Heart right ventricle (tissue), 16 donors: ENCODE data around the gene TMEM140. TPM values are rescaled to one million over a fixed set of nuclear protein-coding genes. Genes with fewer than 3 reads are reported as not detected.

Experiments used
- ATAC-seq, 8 donors: fragments of 200-7000 bp; cut with Tn5 transposase; one replicate each; pipeline ENCODE4 v1.9.1; 2020; ENCODE audit warnings: mild to moderate bottlenecking in 8 of 8, moderate library complexity in 8 of 8, moderate number of reproducible peaks in 1 of 8
- DNase-seq, 2 donors: peaks; one replicate each; pipeline ENCODE4 v3.0.0-alpha.2; 2020
- H3K27ac ChIP-seq, 10 donors: fragments of 200-600 bp; sonication (generic) in 2 of 10; one replicate each; pipeline versions ENCODE4 v1.5.0 to v1.8.0; 2020 to 2022; ENCODE audit warnings: mild to moderate bottlenecking in 3 of 10
- H3K27me3 ChIP-seq, 7 donors: fragments of 200-600 bp; one replicate each; pipeline ENCODE4 v1.8.0; 2021 to 2022; ENCODE audit warnings: mild to moderate bottlenecking in 2 of 7
- H3K36me3 ChIP-seq, 9 donors: fragments of 200-600 bp; sonication (generic) in 1 of 9; one replicate each; pipeline versions ENCODE4 v1.5.0 to v1.8.0; 2020 to 2022; ENCODE audit warnings: mild to moderate bottlenecking in 2 of 9
- H3K4me1 ChIP-seq, 9 donors: fragments of 200-600 bp; sonication (generic) in 1 of 9; one replicate each; pipeline versions ENCODE4 v1.5.0 to v1.8.0; 2020 to 2022; ENCODE audit warnings: mild to moderate bottlenecking in 4 of 9
- H3K4me3 ChIP-seq, 10 donors: fragments of 200-600 bp; sonication (generic) in 2 of 10; one replicate each; pipeline versions ENCODE4 v1.5.0 to v1.8.0; 2020 to 2022; ENCODE audit warnings: mild to moderate bottlenecking in 7 of 10, moderate library complexity in 2 of 10
- H3K9me3 ChIP-seq, 11 donors: fragments of 200-600 bp in 10 of 11; sonication (generic) in 2 of 11; one replicate each; pipeline versions ENCODE4 v1.5.0 to v1.8.0; 2013 to 2022; ENCODE audit warnings: mild to moderate bottlenecking in 2 of 11, control low read depth in 1 of 11, moderate library complexity in 1 of 11
- CTCF ChIP-seq, 9 donors: fragments of 200-600 bp; sonication (generic) in 2 of 9; IDR thresholded peaks; one replicate each; pipeline versions ENCODE4 v1.5.0 to v1.8.0; 2021 to 2022; ENCODE audit warnings: antibody characterized with exemption in 9 of 9, mild to moderate bottlenecking in 5 of 9, moderate library complexity in 1 of 9
- WGBS, 2 donors: extraction: QIAGEN DNeasy Blood & Tissue Kit; methylation state at CpG; one replicate each; pipeline ENCODE4 v1.1.7; 2013; ENCODE audit warnings: inconsistent platforms in 1 of 2; 5-methylcytosine and 5-hydroxymethylcytosine counted together
- intact Hi-C, 10 donors: fragments of 100-400 bp; cut with DNase I; formaldehyde crosslinking; loops; one replicate each; pipeline versions ENCODE4 v1.11.1 to v1.14.2; 2022
- polyA plus RNA-seq, 2 donors: library from polyadenylated mRNA; stranded (reverse); fragments of 200-250 nt; gene quantifications; one replicate each; pipeline ENCODE4 v1.2.3, GENCODE V29; 2013
- total RNA-seq, 10 donors: library from RNA; stranded (reverse); fragmentation: NEBNext Ultra II Directional in 3 of 10; extraction: Animal tissue kit (Norgen Biotek cat#: 25700) in 3 of 10; gene quantifications; one replicate each; pipeline versions ENCODE4 v1.2.1 to v1.2.4, GENCODE V29; 2021 to 2023
- donor health status: Arrhythmogenic right ventricular cardiomyopathy.
- donor health status: ischemic (EF 13 %, LVEDD 7.1; RV severe dilation, severe dysfunction).
- donor health status: healthy with polysubstance abuse.
- donor health status: DM: no; HTN: yes; CAD: no.
- donor health status: DM: no; HTN: no; CAD: no.
- donor health status: ischemic (EF 25% LVEDD 6.9; RV normal size, moderate dysfunction).
- donor health status: ischemic (EF 25% LVEDD 5.7; RV mildly dilated, moderate dysfunction).
- donor health status: healthy.
- donor health status: DM: yes; HTN: yes; CAD: no.
- donor health status: Ischemic cardiomyopathy.
- donor health status: ischemic (EF 35%, LVEDD 5.7; RV mildly dilated, moderate dysfunction).
- donor health status: nonischemic (EF 11% LVEDD 7.7; RV severe dilation, severe dysfunction).
- donor health status: DM: yes; HTN: yes; CAD: no.
- donor health status: PGD.
- donor health status: ischemic (EF 29% LVEDD 5.4; RV normal size, mild dysfunction).
- donor health status: nonischemic (EF 23%, LVEDD 6.1; RV moderate dilation, normal function).

The TMEM140 gene
- total and polyA plus RNA-seq, 12 donors, result 6.1 to 74.1 (median 26.2) TPM

DNA sequence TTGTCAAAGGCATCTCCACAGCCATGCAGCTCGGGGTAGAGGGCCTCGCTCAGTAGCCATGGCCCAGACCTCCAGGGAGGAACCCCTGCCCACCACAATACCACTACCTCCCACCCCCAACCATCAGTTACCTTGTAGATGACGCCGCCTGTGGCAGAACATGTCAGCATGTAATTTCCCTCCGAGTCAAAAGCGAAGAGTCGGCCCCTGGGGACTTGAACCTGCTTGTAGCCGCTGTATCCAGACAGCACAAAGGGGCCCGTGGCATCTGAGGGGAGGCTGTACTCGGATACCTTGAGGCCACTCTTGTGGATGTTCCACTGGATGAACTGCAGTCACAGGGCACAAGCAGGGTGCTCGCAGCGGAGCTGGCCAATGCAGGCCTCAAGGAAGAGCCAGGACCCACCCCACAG lies 39.0 kb downstream of the TMEM140 start:
- intact Hi-C loops, result loop anchor here in 1 of 10 donors (10.0 kb wide), 1 partner anchor 192 kb away; no protein-coding TSS in a partner anchor
- WGBS, 2 donors, result 90 to 91% methylated on average over 12 of the region's 12 CpGs
- H3K4me1 ChIP-seq, result peaks cover 0 to 14% (median 0%) of the 10 kb centered on the region in 9 donors
- peaks cover 0 to 100% (median 63%) of the 10 kb centered on the region in 9 donors for H3K36me3 ChIP-seq
- H3K4me3 ChIP-seq, result no peak overlapping the region
- DNase-seq (no peak), ATAC-seq (peak in 1 of 8 donors; percentile 11)
- no peak overlapping the region for H3K27ac ChIP-seq
- TF ChIP-seq CTCF (IDR thresholded peaks at IDR 0.05), result no peak
- H3K9me3 ChIP-seq, result peaks cover 0 to 24% (median 7%) of the 10 kb centered on the region in 11 donors
- H3K27me3 ChIP-seq, result no peaks in the 10 kb centered on the region

DNA sequence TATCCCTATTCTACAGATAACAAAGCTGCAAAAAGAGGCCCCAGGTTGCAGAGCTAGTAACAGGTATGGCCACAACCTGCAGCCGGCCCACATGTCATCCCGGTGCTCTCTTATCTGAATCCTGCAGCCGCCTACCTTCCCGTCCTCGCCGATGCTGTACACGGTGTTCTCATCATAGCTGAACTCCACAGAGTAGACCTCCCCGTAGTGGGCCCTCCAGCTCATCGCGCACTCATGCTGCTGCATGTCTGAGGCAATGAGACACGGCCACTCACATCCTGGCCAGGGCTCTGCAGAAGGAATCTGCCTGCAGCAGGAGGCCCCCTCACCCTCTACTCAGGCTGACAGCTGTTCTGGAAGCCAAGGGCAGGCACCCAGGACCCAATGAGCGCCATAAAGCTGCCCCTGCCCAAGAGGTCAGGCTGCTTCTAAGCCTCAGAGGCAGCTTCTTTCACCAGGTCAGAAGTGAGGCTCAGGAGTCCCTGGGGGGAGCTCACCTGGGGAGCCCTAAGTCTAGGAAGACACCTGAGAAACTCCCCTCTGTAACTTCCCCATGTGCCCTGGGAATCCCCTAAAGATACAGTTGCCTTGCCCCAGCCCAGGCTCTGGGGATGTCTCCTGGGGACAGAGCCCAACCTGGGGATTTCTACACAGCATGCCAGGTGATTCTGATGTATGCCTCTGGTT lies 40.6 kb downstream of the TMEM140 start:
- H3K4me1 ChIP-seq, result peaks cover 0 to 14% (median 0%) of the 10 kb centered on the region in 9 donors
- intact Hi-C loops, result loop anchor here in 1 of 10 donors (10.0 kb wide), 1 partner anchor 194 kb away; no protein-coding TSS in a partner anchor
- WGBS, 2 donors, result 97 to 98% methylated on average over 12 of the region's 12 CpGs
- H3K36me3 ChIP-seq, result peaks cover 0 to 100% (median 54%) of the 10 kb centered on the region in 9 donors
- no peaks in the 10 kb centered on the region for H3K27me3 ChIP-seq
- no peak overlapping the region for H3K4me3 ChIP-seq
- no peak overlapping the region for H3K27ac ChIP-seq
- DNase-seq, result no peak
- TF ChIP-seq CTCF (IDR thresholded peaks at IDR 0.05), result no peak
- ATAC-seq, result peak in 1 of 8 donors; percentile 23
- H3K9me3 ChIP-seq, result peaks cover 0 to 8% (median 0%) of the 10 kb centered on the region in 11 donors

GRCh38 chr7:135189221-135189662 lies 41.4 kb downstream of the TMEM140 start:
- H3K4me3 ChIP-seq, result no peak overlapping the region
- peaks cover 0 to 100% (median 54%) of the 10 kb centered on the region in 9 donors for H3K36me3 ChIP-seq
- ATAC-seq (peak in 3 of 8 donors; percentile 31 to 63 (median 41)), DNase-seq (no peak)
- no peaks in the 10 kb centered on the region for H3K27me3 ChIP-seq
- 85 to 87% methylated on average over 6 of the region's 6 CpGs for WGBS, 2 donors
- H3K4me1 ChIP-seq, result peaks cover 0 to 14% (median 0%) of the 10 kb centered on the region in 9 donors
- TF ChIP-seq CTCF (IDR thresholded peaks at IDR 0.05), result no peak
- no peak overlapping the region for H3K27ac ChIP-seq
- intact Hi-C loops, result loop anchor here in 1 of 10 donors (10.0 kb wide), 1 partner anchor 194 kb away; no protein-coding TSS in a partner anchor
- no peaks in the 10 kb centered on the region for H3K9me3 ChIP-seq

GRCh38 chr7:135189961-135190360 lies 42.1 kb downstream of the TMEM140 start:
- Histone ChIP-seq H3K27ac (no peak overlapping the region), H3K4me3 (no peak overlapping the region), H3K4me1 (peaks cover 0 to 14% (median 0%) of the 10 kb centered on the region in 9 donors), H3K27me3 (no peaks in the 10 kb centered on the region), H3K36me3 (peaks cover 0 to 100% (median 53%) of the 10 kb centered on the region in 9 donors), H3K9me3 (no peaks in the 10 kb centered on the region)
- 83 to 86% methylated on average over 4 of the region's 4 CpGs for WGBS, 2 donors
- intact Hi-C loops, result loop anchor here in 1 of 10 donors (10.0 kb wide), 1 partner anchor 195 kb away; no protein-coding TSS in a partner anchor
- no peak for TF ChIP-seq CTCF (IDR thresholded peaks at IDR 0.05)
- ATAC-seq (no peak), DNase-seq (no peak)
